ENCODE measurements around the gene SLC25A3. TPM values are rescaled to one million over a fixed set of nuclear protein-coding genes. Genes with fewer than 3 reads are reported as not detected.

SLC25A3 gene
- 197 TPM for total RNA-seq

GRCh38 chr12:98593351-98594049, at the start of gene SLC25A3:
Gene SLC25A3, plus strand, starts transcription at chr12:98593686. Its CDS starts 293 bp downstream, at chr12:98593979.

GRCh38 chr12:98644712-98645571, 51.5 kb downstream of the SLC25A3 start, which contains the start of the genes APAF1 and IKBIP:
Gene APAF1, plus strand, starts transcription at chr12:98645290. Its CDS starts 3,070 bp downstream, at chr12:98648360.
Gene IKBIP, minus strand, starts transcription at chr12:98644788. Its CDS starts 87 bp downstream, at chr12:98644701.

Small RNA genes lying within 50 kb of the gene (small RNA-seq; reads per million reads assigned to genes)
- gene SNORA53 (ENCODE audit: low replicate concordance) = 10.0 reads per million, percentile 90 among the genes with 10 or more reads in this experiment

Other genes starting within 250 kb of the SLC25A3 start
- gene TMPO, start 78.1 kb upstream of the SLC25A3 start, total RNA-seq = 177 TPM
- gene IKBIP, start 51.1 kb downstream of the SLC25A3 start, total RNA-seq = 8.1 TPM
- gene APAF1, start 51.6 kb downstream of the SLC25A3 start, total RNA-seq = 45.4 TPM

Data from parietal lobe (tissue), 2 donors.